ENCODE results near the gene ZNF277. TPM values are rescaled to one million over a fixed set of nuclear protein-coding genes. Genes with fewer than 3 reads are reported as not detected.

Gene ZNF277
- total RNA-seq, 1 donor from 2014 or later = 23.7 TPM

GRCh38 chr7:112204499-112205342, 1.8 kb upstream of the ZNF277 start:
- DNase-seq (ENCODE audit: low spot score in 2 of 2, unreplicated experiment in 2 of 2) = no peak
- no peaks in the 10 kb centered on the region for H3K9me3 Mint-ChIP-seq
- H3K4me3 Mint-ChIP-seq = peak overlapping the region; percentile 95
- no peaks in the 10 kb centered on the region for H3K36me3 Mint-ChIP-seq
- peaks cover 31% of the 10 kb centered on the region for H3K4me1 Mint-ChIP-seq
- TF ChIP-seq CTCF (IDR thresholded peaks at IDR 0.05; ENCODE audit: unreplicated experiment) = no peak
- no peaks in the 10 kb centered on the region for H3K27me3 Mint-ChIP-seq (ENCODE audit: low read depth)
- H3K27ac Mint-ChIP-seq = peak overlapping the region; percentile 90

GRCh38 chr7:112205343-112206237, 905 bp upstream of the ZNF277 start:
- peak overlapping the region; percentile 95 for H3K4me3 Mint-ChIP-seq
- H3K36me3 Mint-ChIP-seq = no peaks in the 10 kb centered on the region
- no peak for TF ChIP-seq CTCF (IDR thresholded peaks at IDR 0.05; ENCODE audit: unreplicated experiment)
- peaks cover 31% of the 10 kb centered on the region for H3K4me1 Mint-ChIP-seq
- no peaks in the 10 kb centered on the region for H3K9me3 Mint-ChIP-seq
- DNase-seq (ENCODE audit: low spot score in 2 of 2, unreplicated experiment in 2 of 2) = peak; percentile 34 to 75
- H3K27me3 Mint-ChIP-seq (ENCODE audit: low read depth) = no peaks in the 10 kb centered on the region
- peak overlapping the region; percentile 94 for H3K27ac Mint-ChIP-seq

GRCh38 chr7:112206991-112207592, 597 bp downstream of the ZNF277 start:
- no peaks in the 10 kb centered on the region for H3K9me3 Mint-ChIP-seq
- H3K36me3 Mint-ChIP-seq = no peaks in the 10 kb centered on the region
- no peak for TF ChIP-seq CTCF (IDR thresholded peaks at IDR 0.05; ENCODE audit: unreplicated experiment)
- peaks cover 33% of the 10 kb centered on the region for H3K4me1 Mint-ChIP-seq
- H3K4me3 Mint-ChIP-seq = peak overlapping the region; percentile 95
- DNase-seq (ENCODE audit: low spot score in 2 of 2, unreplicated experiment in 2 of 2) = no peak
- H3K27ac Mint-ChIP-seq = peak overlapping the region; percentile 94
- no peaks in the 10 kb centered on the region for H3K27me3 Mint-ChIP-seq (ENCODE audit: low read depth)

GRCh38 chr7:112207765-112208164, 1.3 kb downstream of the ZNF277 start:
- Mint-ChIP-seq H3K27ac (no peak overlapping the region), H3K36me3 (no peaks in the 10 kb centered on the region), H3K4me1 (peaks cover 36% of the 10 kb centered on the region), H3K27me3 (ENCODE audit: low read depth) (no peaks in the 10 kb centered on the region), H3K4me3 (peak overlapping the region; percentile 95), H3K9me3 (no peaks in the 10 kb centered on the region)
- DNase-seq (ENCODE audit: low spot score in 2 of 2, unreplicated experiment in 2 of 2) = no peak
- TF ChIP-seq CTCF (IDR thresholded peaks at IDR 0.05; ENCODE audit: unreplicated experiment) = no peak

GRCh38 chr7:112211348-112211907, 4.9 kb downstream of the ZNF277 start:
- no peak for DNase-seq (ENCODE audit: low spot score in 2 of 2, unreplicated experiment in 2 of 2)
- H3K27me3 Mint-ChIP-seq (ENCODE audit: low read depth) = no peaks in the 10 kb centered on the region

More at GRCh38 chr7:112211348-112211907, 4.9 kb downstream of the ZNF277 start:
- Mint-ChIP-seq H3K4me3 (no peak overlapping the region), H3K27ac (no peak overlapping the region), H3K36me3 (no peaks in the 10 kb centered on the region), H3K9me3 (no peaks in the 10 kb centered on the region), H3K4me1 (peaks cover 30% of the 10 kb centered on the region)
- TF ChIP-seq CTCF (IDR thresholded peaks at IDR 0.05; ENCODE audit: unreplicated experiment) = no peak
